Activated CD8-positive, alpha-beta memory T cell treated with anti-CD3 and anti-CD28 coated beads for 1 hour (primary cell): Measurements from ENCODE around the gene JPH2.

Experiments
- DNase-seq, 2 donors: peaks; one replicate each; pipeline ENCODE4 v3.0.0-alpha.2; 2020; ENCODE audit warnings: low read depth in 1 of 2; ENCODE audit errors: extremely low read depth in 1 of 2

JPH2 gene

GRCh38 chr20:44188752-44189151 is 1.8 kb upstream of the JPH2 start:
- no peak for DNase-seq

DNA sequence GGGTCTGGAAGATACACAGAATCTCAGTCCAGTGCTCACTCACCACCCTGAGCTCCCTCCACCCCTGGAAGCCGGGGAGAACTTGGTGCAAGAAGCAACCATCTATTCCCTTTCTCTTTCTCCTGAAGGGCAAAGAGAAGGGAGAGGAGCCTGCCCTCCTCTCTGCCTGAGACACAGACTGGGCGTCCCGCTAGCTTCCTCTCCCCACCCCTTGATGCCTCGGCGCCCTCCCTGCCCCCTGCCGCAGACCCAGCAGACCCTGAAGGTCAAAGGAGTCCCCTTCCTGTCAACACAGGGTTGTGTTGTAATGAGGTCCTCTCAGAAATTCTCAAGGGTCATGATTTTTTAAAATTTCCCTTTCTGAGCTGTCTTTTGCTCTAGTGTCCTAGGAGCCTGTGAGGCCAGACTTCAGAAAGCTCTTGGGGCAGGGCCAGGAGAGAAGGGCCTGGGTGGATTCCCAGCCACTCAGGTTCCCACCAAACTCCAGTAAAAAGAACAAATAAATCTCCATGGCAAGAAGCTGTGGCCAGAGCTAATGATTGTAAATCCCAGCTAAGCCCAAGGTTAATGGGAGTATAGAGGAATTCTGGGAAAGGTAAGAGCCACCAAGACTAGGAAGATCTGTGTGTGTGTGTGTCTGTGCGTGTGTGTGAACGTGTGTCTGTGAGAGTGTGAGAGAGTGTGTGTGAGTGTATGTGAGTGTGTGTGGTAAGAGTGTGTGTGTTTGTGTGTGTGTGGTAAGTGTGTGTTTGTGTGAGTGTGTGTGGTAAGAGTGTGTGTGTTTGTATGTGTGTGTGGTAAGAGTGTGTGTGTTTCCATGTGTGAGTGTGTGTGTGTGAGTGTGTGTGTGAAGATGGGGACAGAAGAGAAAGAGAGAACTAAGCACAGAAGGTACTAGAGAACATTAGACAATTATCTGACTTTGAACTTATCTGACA is 1.1 kb upstream of the JPH2 start:
- DNase-seq = no peak

- no peak for DNase-seq
These were observed 324 bp downstream of the JPH2 start for GRCh38 chr20:44186674-44187053.

DNA sequence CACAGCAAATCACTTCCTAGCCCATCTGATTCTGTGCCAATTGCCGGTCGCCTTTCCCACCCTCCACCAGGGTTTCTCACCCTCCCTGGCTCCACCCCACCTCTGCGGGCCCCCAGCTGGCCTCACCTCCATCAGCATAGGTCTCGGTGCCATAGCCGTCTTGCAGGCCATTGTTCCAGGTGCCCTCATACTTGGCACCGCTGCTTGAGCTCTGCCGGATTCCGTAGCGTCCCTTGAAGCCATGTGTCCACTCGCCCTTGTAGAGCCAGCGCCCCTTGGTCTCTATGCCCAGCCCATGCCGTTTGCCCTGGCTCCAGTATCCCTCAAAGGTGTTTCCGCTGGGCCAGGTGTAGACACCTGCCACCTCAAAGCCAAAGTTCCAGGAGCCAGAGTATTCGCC is 787 bp downstream of the JPH2 start:
- DNase-seq = no peak

DNA sequence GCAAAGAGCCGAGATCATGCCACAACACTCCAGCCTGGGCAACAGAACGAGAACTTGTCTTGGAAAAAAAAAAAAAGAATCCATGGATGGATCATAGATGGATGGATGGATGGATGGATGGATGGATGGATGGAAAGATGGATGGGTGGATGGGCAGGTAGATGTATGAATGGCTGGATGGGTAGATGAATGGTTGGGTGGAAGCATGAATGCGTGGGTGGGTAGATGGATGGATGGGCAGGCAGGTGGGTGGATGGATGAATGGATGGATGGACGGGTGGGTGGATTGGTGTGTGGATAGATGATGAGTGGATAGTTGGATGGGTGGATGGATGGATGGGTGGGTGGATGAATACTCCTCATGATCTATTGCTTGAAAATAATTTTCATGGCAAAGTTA is 1.4 kb downstream of the JPH2 start:
- DNase-seq = no peak

GRCh38 chr20:44183282-44183681 is 3.7 kb downstream of the JPH2 start:
- DNase-seq = no peak

GRCh38 chr20:44182863-44183262 is 4.1 kb downstream of the JPH2 start:
- DNase-seq = no peak

GRCh38 chr20:44182135-44182765 is 4.7 kb downstream of the JPH2 start:
- no peak for DNase-seq

- no peak for DNase-seq
These were observed 5.4 kb downstream of the JPH2 start for GRCh38 chr20:44181611-44182010.

GRCh38 chr20:44180814-44181213 is 6.2 kb downstream of the JPH2 start:
- DNase-seq = no peak

DNA sequence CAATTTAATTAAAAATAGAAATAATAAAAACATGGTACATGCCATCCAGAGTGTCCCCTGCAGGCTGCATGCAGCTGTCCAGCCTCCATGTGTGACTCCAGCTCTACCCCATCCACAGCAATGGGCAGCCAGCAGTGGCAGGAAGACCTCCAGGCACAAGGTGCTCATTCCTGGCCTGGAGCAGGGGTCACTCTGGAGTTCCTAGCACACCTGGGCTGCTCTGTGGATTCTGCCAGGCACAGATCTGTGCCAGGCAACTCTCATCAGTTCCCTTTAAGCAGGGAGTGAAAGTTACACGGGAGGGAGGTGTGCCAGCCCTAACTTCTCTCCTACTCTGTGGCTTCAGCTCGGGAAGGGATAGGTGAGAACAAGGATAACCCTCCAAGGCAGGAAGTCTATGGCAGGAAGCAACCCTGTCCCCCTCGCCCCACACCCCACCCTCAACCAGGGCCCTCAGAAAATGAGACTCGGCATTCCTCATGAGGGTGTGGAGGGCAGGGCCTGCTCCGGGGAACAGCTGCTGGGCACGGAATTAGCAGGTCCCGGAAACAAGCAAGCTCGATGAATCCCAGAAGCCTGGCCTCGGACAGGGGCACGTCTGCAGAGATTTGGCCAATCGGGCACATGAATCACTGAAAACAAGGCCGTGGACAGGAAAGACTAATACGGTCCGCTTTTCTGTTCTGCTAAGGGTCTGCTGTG is 10.0 kb downstream of the JPH2 start:
- no peak for DNase-seq

- no peak for DNase-seq
These were observed 11.8 kb downstream of the JPH2 start for GRCh38 chr20:44174996-44175765.

- no peak for DNase-seq
These were observed 13.1 kb downstream of the JPH2 start for GRCh38 chr20:44173846-44174245.

DNA sequence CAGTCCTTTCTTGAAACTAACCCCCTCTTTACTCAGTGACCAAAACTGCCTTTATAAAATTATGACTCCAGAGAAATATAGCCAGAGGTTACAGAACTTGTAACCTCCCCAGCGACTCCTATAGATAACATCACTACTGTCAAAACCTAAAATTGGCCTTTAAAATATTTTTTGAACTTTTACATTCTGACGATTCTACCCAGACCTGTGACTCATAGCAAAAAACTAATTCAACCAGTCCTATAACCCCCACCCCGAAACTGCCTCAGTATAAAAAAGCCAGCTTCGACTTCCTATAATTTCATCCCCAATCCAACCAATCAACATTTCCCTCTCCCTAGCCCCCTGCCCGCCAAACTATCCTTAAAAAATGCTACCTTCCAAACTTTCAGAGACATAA is 13.9 kb downstream of the JPH2 start:
- DNase-seq = no peak

DNA sequence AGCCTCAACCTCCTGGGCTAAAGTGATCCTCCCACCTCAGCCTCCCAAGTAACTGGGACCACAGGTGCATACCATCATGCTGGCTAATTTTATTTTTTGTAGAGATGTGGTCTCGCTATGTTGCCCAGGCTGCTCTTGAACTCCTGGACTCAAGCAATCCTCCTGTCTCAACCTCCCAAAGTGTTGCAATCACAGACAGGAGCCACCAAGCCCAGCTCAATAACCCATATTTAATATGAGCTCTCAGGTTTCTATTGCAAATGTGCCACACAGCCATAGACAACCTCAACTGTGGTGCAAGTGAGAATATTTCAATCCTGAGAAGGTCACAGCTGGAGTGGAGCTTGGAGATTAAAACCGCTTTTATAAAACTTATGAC is 14.4 kb downstream of the JPH2 start:
- no peak for DNase-seq

GRCh38 chr20:44171775-44172571 is 15.0 kb downstream of the JPH2 start:
- DNase-seq = no peak

- DNase-seq = no peak
These were observed 16.1 kb downstream of the JPH2 start for GRCh38 chr20:44170816-44171410.

DNA sequence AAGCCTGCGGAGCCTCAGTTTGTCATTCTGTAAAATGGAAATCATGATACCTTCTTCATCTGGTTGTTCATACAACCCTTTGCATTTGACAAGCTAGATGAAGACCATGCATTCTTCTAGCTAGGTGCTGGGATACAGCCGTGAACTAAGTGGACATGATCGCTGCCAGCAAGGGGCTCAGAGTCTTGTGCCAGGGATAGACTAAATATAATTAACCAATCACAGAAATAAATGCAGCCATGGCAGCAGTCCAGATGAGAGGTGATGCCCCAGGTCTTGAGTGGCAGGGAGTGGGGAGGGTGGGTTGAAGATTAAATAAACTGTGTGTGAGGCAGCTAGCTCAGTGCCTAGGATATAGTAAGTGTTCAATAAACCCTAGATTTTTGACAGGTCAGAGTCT is 19.3 kb downstream of the JPH2 start:
- DNase-seq = no peak

DNA sequence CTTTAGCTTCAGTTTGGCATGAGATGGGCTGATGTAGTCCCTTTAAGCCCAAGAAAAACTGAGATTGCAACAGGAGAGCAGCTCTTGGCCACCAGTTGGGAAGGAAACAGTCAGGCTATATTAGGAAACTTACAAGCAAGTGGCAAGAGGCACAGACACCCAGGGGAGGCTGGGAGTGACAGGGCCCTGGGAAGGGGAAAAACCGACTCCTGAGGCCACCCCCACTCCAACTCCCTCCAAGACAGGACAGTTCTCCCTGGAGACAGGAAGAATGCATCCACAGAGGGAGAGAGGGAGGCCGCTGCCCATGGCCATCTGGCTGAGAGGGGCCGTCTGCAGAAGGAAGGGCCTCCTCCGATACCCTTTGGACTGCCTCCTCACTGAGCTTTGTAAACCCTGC is 20.5 kb downstream of the JPH2 start:
- no peak for DNase-seq

DNA sequence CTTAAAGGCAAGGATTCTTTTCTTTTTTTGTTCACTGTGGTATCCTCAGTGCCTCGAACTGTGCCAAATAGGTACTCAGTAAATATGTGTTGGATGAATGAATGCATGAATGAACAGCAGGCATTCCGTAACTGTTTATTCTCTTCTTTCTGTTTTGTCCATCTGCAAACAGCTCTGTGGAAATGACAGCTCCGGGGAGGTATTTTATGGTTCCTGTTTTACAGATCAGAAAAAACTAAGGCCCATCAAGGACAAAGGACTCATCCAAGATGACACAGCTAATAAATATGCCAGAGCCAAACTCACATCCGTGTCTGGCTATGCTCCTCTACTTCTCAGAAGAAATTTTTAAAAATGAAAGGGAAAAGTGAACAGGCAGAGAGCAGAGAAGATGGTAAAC is 21.0 kb downstream of the JPH2 start:
- no peak for DNase-seq
